A549 (cell line): ENCODE data around the gene KRT15. TPM values are rescaled to one million over a fixed set of nuclear protein-coding genes. Genes with fewer than 3 reads are reported as not detected.

Experiments used
- ATAC-seq, 2 experiments: fragments of 200-7000 bp in 1 of 2; fragments of >200 bp in 1 of 2; cut with Nextera tagmentation in 1 of 2; cut with Tn5 transposase in 1 of 2; 3 replicates each; pipeline versions ENCODE4 v1.8.0 to v1.9.1; 2018 to 2020; ENCODE audit warnings: mild to moderate bottlenecking in 1 of 2, moderate library complexity in 1 of 2
- CTCF ChIA-PET: fragments of 300-600 bp; sonication (Branson Sonifier 250); formaldehyde crosslinking; extraction: SDS; loops from one replicate; lab custom pipeline; 2021; ENCODE audit warnings: antibody characterized with exemption, inconsistent platforms; lab: Yijun Ruan, JAX
- POLR2A ChIA-PET: fragments of 350-600 bp; formaldehyde crosslinking; extraction: SDS; loops from one replicate; lab custom pipeline; 2021; ENCODE audit warnings: antibody characterized with exemption, inconsistent platforms; lab: Yijun Ruan, JAX
- DNase-seq, 2 experiments: peaks; one replicate each; pipeline versions ENCODE4 v3.0.0 to v3.0.0-alpha.2; 2011 to 2016; ENCODE audit warnings: low read depth in 1 of 2, low spot score in 1 of 2
- FAIRE-seq: peaks from 2 replicates; lab custom pipeline; 2011; peaks lifted over from hg19 to GRCh38; lab: Jason Lieb, UNC
- H3K27ac ChIP-seq, 2 experiments: fragments of >200 bp; sonication (Bioruptor Twin); formaldehyde crosslinking; 3 replicates each; pipeline ENCODE4 v1.5.1; 2016 to 2017
- H3K4me1 ChIP-seq: fragments of >200 bp; sonication (Bioruptor Twin); formaldehyde crosslinking; 3 replicates; pipeline ENCODE4 v1.6.1; 2016
- H3K4me2 ChIP-seq: fragments of >200 bp; sonication (Bioruptor Twin); formaldehyde crosslinking; 3 replicates; pipeline ENCODE4 v1.6.1; 2016
- H3K4me3 ChIP-seq: fragments of >200 bp; sonication (Bioruptor Twin); formaldehyde crosslinking; 3 replicates; pipeline ENCODE4 v1.5.1; 2016
- H3K9me3 ChIP-seq: fragments of >200 bp; sonication (Bioruptor Twin); formaldehyde crosslinking; 3 replicates; pipeline ENCODE4 v1.6.1; 2016
- CHD4 ChIP-seq: fragments of 200-600 bp; sonication (generic); IDR thresholded peaks from 2 replicates; pipeline ENCODE4 v1.6.1; 2016; ENCODE audit warnings: antibody characterized with exemption, mild to moderate bottlenecking, borderline replicate concordance
- ESRRA ChIP-seq: fragments of 150-350 bp; IDR thresholded peaks from 2 replicates; pipeline ENCODE4 v1.6.1; 2014; ENCODE audit warnings: mild to moderate bottlenecking, low read length, borderline replicate concordance
- FOSL2 ChIP-seq, 2 experiments: fragments of 450-650 bp in 1 of 2; fragments of >200 bp in 1 of 2; sonication (Bioruptor Twin) in 1 of 2; formaldehyde crosslinking; IDR thresholded peaks; 2 replicates each; pipeline versions ENCODE4 v1.5.0 to v1.6.1; 2016 to 2020; ENCODE audit warnings: mild to moderate bottlenecking in 1 of 2, moderate library complexity in 1 of 2
- FOXS1 ChIP-seq: fragments of 250-450 bp; sonication (Bioruptor Pico); IDR thresholded peaks from 2 replicates; pipeline ENCODE4 v1.5.0; 2020; ENCODE audit warnings: mild to moderate bottlenecking, moderate library complexity
- HES2 ChIP-seq: fragments of >200 bp; sonication (Bioruptor Twin); formaldehyde crosslinking; IDR thresholded peaks from 2 replicates; pipeline ENCODE4 v1.6.1; 2016
- HOXB13 ChIP-seq: fragments of 250-450 bp; sonication (Bioruptor Pico); IDR thresholded peaks from 2 replicates; pipeline ENCODE4 v1.5.0; 2020; ENCODE audit warnings: low read depth, mild to moderate bottlenecking, moderate library complexity
- HOXB5 ChIP-seq: fragments of 250-450 bp; sonication (Bioruptor Pico); IDR thresholded peaks from 2 replicates; pipeline ENCODE4 v1.5.0; 2020; ENCODE audit warnings: mild to moderate bottlenecking, moderate library complexity
- JUNB ChIP-seq: fragments of >200 bp; sonication (Bioruptor Twin); formaldehyde crosslinking; IDR thresholded peaks from 2 replicates; pipeline ENCODE4 v1.6.1; 2016
- KDM1A ChIP-seq: fragments of 200-600 bp; sonication (generic); IDR thresholded peaks from 2 replicates; pipeline ENCODE4 v1.6.1; 2016; ENCODE audit warnings: low read depth, mild to moderate bottlenecking
- KDM5A ChIP-seq: fragments of 200-600 bp; sonication (generic); IDR thresholded peaks from 2 replicates; pipeline ENCODE4 v1.6.1; 2016; ENCODE audit warnings: antibody characterized with exemption, mild to moderate bottlenecking
- MAX ChIP-seq: IDR thresholded peaks from 2 replicates; pipeline ENCODE4 v1.6.1; 2012
- MAZ ChIP-seq: fragments of 150-350 bp; IDR thresholded peaks from 2 replicates; pipeline ENCODE4 v1.6.1; 2014; ENCODE audit warnings: antibody characterized with exemption, low read depth, low read length, borderline replicate concordance
- MYC ChIP-seq: IDR thresholded peaks from 2 replicates; pipeline ENCODE4 v1.6.1; 2012; ENCODE audit warnings: mild to moderate bottlenecking, inconsistent platforms, low read length, improper control_type of control experiment, borderline replicate concordance
- NFE2L2 ChIP-seq: fragments of 150-350 bp; conservative IDR thresholded peaks from 2 replicates; pipeline ENCODE4 v1.6.1; 2014; ENCODE audit warnings: low read length
- NPAS2 ChIP-seq: fragments of 250-450 bp; sonication (Bioruptor Pico); IDR thresholded peaks from 2 replicates; pipeline ENCODE4 v1.8.0; 2022; ENCODE audit warnings: mild to moderate bottlenecking, moderate library complexity, borderline replicate concordance
- POLR2AphosphoS2 ChIP-seq: conservative IDR thresholded peaks from 2 replicates; pipeline ENCODE4 v1.6.1; 2012; ENCODE audit warnings: low read length, improper control_type of control experiment, inconsistent platforms
- REST ChIP-seq: fragments of 200-600 bp; sonication (generic); IDR thresholded peaks from 2 replicates; pipeline ENCODE4 v1.6.1; 2016; ENCODE audit warnings: antibody characterized with exemption, mild to moderate bottlenecking, moderate library complexity
- RNF2 ChIP-seq: fragments of 200-600 bp; sonication (generic); IDR thresholded peaks from 2 replicates; pipeline ENCODE4 v1.6.1; 2016; ENCODE audit warnings: low read depth, mild to moderate bottlenecking, antibody characterized with exemption, moderate library complexity, borderline replicate concordance
- WGBS: methylation state at CpG from one replicate; pipeline ENCODE4 v1.1.6; 2017; ENCODE audit errors: missing lambda C conversion rate; 5-methylcytosine and 5-hydroxymethylcytosine counted together
- polyA plus RNA-seq, 4 experiments: library from polyadenylated mRNA; depleted of rRNA in 3 of 4; stranded (reverse); fragments of >200 nt; fragmentation: RNase III in 1 of 4; extraction: RNeasy Plus Mini Kit Qiagen cat#74134 plus additional on column Dnase treatment in 1 of 4; gene quantifications; 2 replicates in 3 of 4; 3 replicates in 1 of 4; pipeline ENCODE4 v1.2.3, GENCODE V29; 2011 to 2017
- TF ChIP-seq, protein P1 (sequence below): fragments of 250-450 bp; sonication (Bioruptor Pico); IDR thresholded peaks from 2 replicates; pipeline ENCODE4 v1.5.0; 2021; ENCODE audit warnings: mild to moderate bottlenecking, moderate library complexity, borderline replicate concordance

The KRT15 gene
- polyA plus RNA-seq, 2 of the 4 experiments (the other 2 are of a cell fraction): 0.62 to 2.1 TPM

GRCh38 chr17:41513168-41513547, 5.5 kb downstream of the KRT15 start:
- ChIA-PET CTCF (interaction anchor here (20.5 kb wide), 1 partner anchor 36 kb away, joined by 163 read pairs; no protein-coding TSS in a partner anchor), POLR2A (no interaction called here)
- Histone ChIP-seq H3K4me1 (peaks cover 6% of the 10 kb centered on the region; the same call in 1 of the 3 replicates), H3K4me2 (no peak overlapping the region), H3K4me3 (no peak overlapping the region), H3K9me3 (no peaks in the 10 kb centered on the region), H3K27ac (no peak overlapping the region)
- TF ChIP-seq POLR2AphosphoS2 (no peak), HES2 (no peak), MAX (no peak), HOXB13 (CRISPR knock-in tag) (no peak), JUNB (no peak)
- DNase-seq: no peak
- FAIRE-seq: no peak
- WGBS: 77% methylated on average over 5 of the region's 5 CpGs
- no peak for ATAC-seq

GRCh38 chr17:41512546-41513167, 6.0 kb downstream of the KRT15 start:
- TF ChIP-seq POLR2AphosphoS2 (no peak), CHD4 (no peak), KDM1A (no peak), NPAS2 (no peak), NFE2L2 (no peak), MAZ (no peak), HOXB5 (CRISPR knock-in tag) (no peak), KDM5A (no peak), FOXS1 (CRISPR knock-in tag) (no peak), RNF2 (no peak), FOSL2 (IDR thresholded peaks at IDR 0.05) (no peak), FOSL2 (CRISPR knock-in tag; IDR thresholded peaks at IDR 0.05) (no peak), ESRRA (no peak), MYC (no peak)
- TF ChIP-seq, protein P1, sequence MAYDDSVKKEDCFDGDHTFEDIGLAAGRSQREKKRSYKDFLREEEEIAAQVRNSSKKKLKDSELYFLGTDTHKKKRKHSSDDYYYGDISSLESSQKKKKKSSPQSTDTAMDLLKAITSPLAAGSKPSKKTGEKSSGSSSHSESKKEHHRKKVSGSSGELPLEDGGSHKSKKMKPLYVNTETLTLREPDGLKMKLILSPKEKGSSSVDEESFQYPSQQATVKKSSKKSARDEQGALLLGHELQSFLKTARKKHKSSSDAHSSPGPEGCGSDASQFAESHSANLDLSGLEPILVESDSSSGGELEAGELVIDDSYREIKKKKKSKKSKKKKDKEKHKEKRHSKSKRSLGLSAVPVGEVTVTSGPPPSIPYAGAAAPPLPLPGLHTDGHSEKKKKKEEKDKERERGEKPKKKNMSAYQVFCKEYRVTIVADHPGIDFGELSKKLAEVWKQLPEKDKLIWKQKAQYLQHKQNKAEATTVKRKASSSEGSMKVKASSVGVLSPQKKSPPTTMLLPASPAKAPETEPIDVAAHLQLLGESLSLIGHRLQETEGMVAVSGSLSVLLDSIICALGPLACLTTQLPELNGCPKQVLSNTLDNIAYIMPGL (CRISPR knock-in tag): no peak
- Histone ChIP-seq H3K4me1 (peaks cover 6% of the 10 kb centered on the region; the same call in 1 of the 3 replicates), H3K4me3 (no peak overlapping the region), H3K9me3 (no peaks in the 10 kb centered on the region), H3K4me2 (no peak overlapping the region), H3K27ac (no peak overlapping the region)
- ATAC-seq (no peak), DNase-seq (no peak), FAIRE-seq (no peak)
- ChIA-PET POLR2A (no interaction called here), CTCF (interaction anchor here (0.8 to 20.5 kb wide), 3 partner anchors 12 to 37 kb away, joined by 3 to 163 read pairs (median 4); no protein-coding TSS in a partner anchor)
- 53% methylated on average over 7 of the region's 7 CpGs for WGBS

- H3K27ac ChIP-seq: no peak overlapping the region; a peak in 1 of 6 replicates
- ATAC-seq: no peak
- no peak overlapping the region for H3K4me3 ChIP-seq
- TF ChIP-seq MAX (no peak), HOXB13 (CRISPR knock-in tag) (no peak), KDM5A (no peak), REST (no peak)
- no peak overlapping the region for H3K4me2 ChIP-seq
- no peaks in the 10 kb centered on the region for H3K9me3 ChIP-seq
- ChIA-PET CTCF (interaction anchor here (0.7 to 20.5 kb wide), 4 partner anchors 11 to 151 kb away, joined by 3 to 163 read pairs (median 4); no protein-coding TSS in a partner anchor), POLR2A (no interaction called here)
- H3K4me1 ChIP-seq: peaks cover 6% of the 10 kb centered on the region; the same call in 1 of the 3 replicates
- no peak for DNase-seq
- no peak for FAIRE-seq
- 79% methylated on average over 10 of the region's 10 CpGs for WGBS
Measured at GRCh38 chr17:41511716-41512115, 7.0 kb downstream of the KRT15 start.
